AG04450 (cell line): Measurements from ENCODE around the gene EIF4G1. TPM values are rescaled to one million over a fixed set of nuclear protein-coding genes. Genes with fewer than 3 reads are reported as not detected.

Experiments
- CTCF ChIA-PET: fragments of 300-600, 350-600 bp; formaldehyde crosslinking; extraction: SDS; loops from one replicate; lab custom pipeline; 2022; ENCODE audit warnings: antibody characterized with exemption, inconsistent platforms; lab: Charles Lee
- POLR2A ChIA-PET: fragments of 350-600 bp; formaldehyde crosslinking; extraction: SDS; loops from one replicate; lab custom pipeline; 2021; ENCODE audit warnings: antibody characterized with exemption, inconsistent platforms; lab: Yijun Ruan, JAX
- DNase-seq: peaks from one replicate; pipeline ENCODE4 v3.0.0-alpha.2; 2011; ENCODE audit warnings: low read depth, low spot score
- H3K27ac ChIP-seq: one replicate; pipeline ENCODE4 v1.5.1; 2012; ENCODE audit warnings: low read depth, low read length, control low read depth
- H3K27me3 ChIP-seq: one replicate; pipeline ENCODE4 v1.6.0; 2012; ENCODE audit warnings: low read length; ENCODE audit not compliant: control insufficient read depth, insufficient read depth
- H3K4me3 ChIP-seq: 2 replicates; pipeline ENCODE4 v1.5.1; 2011; ENCODE audit warnings: mild to moderate bottlenecking, low read depth, low read length, control low read depth
- H3K9me3 ChIP-seq: 2 replicates; pipeline ENCODE4 v1.5.1; 2012; ENCODE audit warnings: low read length; ENCODE audit not compliant: control insufficient read depth, insufficient read depth
- CTCF ChIP-seq: IDR thresholded peaks from 2 replicates; pipeline ENCODE4 v1.5.1; 2011; ENCODE audit warnings: low read depth, low read length, control low read depth, inconsistent platforms
- polyA plus RNA-seq: library from polyadenylated mRNA; depleted of rRNA; stranded (reverse); fragments of >200 nt; gene quantifications from 2 replicates; pipeline ENCODE4 v1.2.3, GENCODE V29; 2011

EIF4G1 gene
- polyA plus RNA-seq, 1 experiment, result 191 TPM

- ChIA-PET CTCF (interaction anchor here (0.8 to 10.4 kb wide), 6 partner anchors 8 to 168 kb away, joined by 3 to 278 read pairs (median 22); no protein-coding TSS in a partner anchor), POLR2A (no interaction called here)
- Histone ChIP-seq H3K9me3 (no peaks in the 10 kb centered on the region; the same call in 1 of the 2 replicates), H3K4me3 (no peak overlapping the region), H3K27me3 (peaks cover 41% of the 10 kb centered on the region), H3K27ac (no peak overlapping the region)
- TF ChIP-seq CTCF, result no peak
- DNase-seq, result no peak
These were observed 59.0 kb downstream of the EIF4G1 start for GRCh38 chr3:184373422-184373821.

- POLR2A ChIA-PET, result no interaction called here
- no peak overlapping the region for H3K4me3 ChIP-seq
- no peak overlapping the region for H3K27ac ChIP-seq
- H3K9me3 ChIP-seq, result no peaks in the 10 kb centered on the region; the same call in 1 of the 2 replicates
- no peak for TF ChIP-seq CTCF
- no peak for DNase-seq
- CTCF ChIA-PET, result interaction anchor here (0.5 to 10.4 kb wide), 5 partner anchors 93 to 428 kb away, joined by 3 to 278 read pairs (median 5); no protein-coding TSS in a partner anchor
- H3K27me3 ChIP-seq, result peaks cover 55% of the 10 kb centered on the region
These were observed 61.5 kb downstream of the EIF4G1 start for GRCh38 chr3:184375747-184376461.

- CTCF ChIA-PET, result interaction anchor here (1.0 to 1.2 kb wide), 2 partner anchors 136 to 184 kb away, joined by 3 to 6 read pairs; partner anchors contain the start of gene EPHB3
- POLR2A ChIA-PET, result no interaction called here
- Histone ChIP-seq H3K9me3 (no peaks in the 10 kb centered on the region; the same call in 1 of the 2 replicates), H3K27ac (no peak overlapping the region), H3K27me3 (peaks cover 69% of the 10 kb centered on the region), H3K4me3 (no peak overlapping the region)
- TF ChIP-seq CTCF, result no peak
- DNase-seq, result no peak
These were observed 63.0 kb downstream of the EIF4G1 start for GRCh38 chr3:184377374-184377773.

GRCh38 chr3:184377882-184378445, 63.6 kb downstream of the EIF4G1 start, which contains the start of gene THPO:
TSS of gene THPO (minus strand) at chr3:184378207. CDS start at chr3:184376259, 1,948 bp downstream.
- Histone ChIP-seq H3K27ac (no peak within 1 kb of the TSS), H3K9me3 (no peaks in the 10 kb centered on the region; the same call in 1 of the 2 replicates), H3K27me3 (peaks cover 68% of the 10 kb centered on the region), H3K4me3 (no peak within 1 kb of the TSS)
- TF ChIP-seq CTCF, result no peak
- ChIA-PET CTCF (interaction anchor here (1.0 to 1.2 kb wide), 2 partner anchors 136 to 184 kb away, joined by 3 to 6 read pairs; partner anchors contain the start of gene EPHB3), POLR2A (no interaction called here)
- DNase-seq, result no peak
